H9 (cell line): ENCODE measurements around the gene TAF9B. TPM values are rescaled to one million over a fixed set of nuclear protein-coding genes. Genes with fewer than 3 reads are reported as not detected.

ENCODE experiments used
- DNase-seq: peaks from one replicate; pipeline ENCODE4 v3.0.0-alpha.2; 2017
- H2AFZ ChIP-seq: one replicate; pipeline ENCODE4 v1.6.1; 2013; ENCODE audit warnings: mild to moderate bottlenecking, low read length, control low read depth, moderate library complexity
- H2AK5ac ChIP-seq: 2 replicates; pipeline ENCODE4 v1.6.1; 2013; ENCODE audit warnings: low read length, control low read depth, mixed read lengths; ENCODE audit not compliant: insufficient read length
- H2BK120ac ChIP-seq: one replicate; pipeline ENCODE4 v1.6.1; 2013; ENCODE audit warnings: low read depth, mild to moderate bottlenecking, low read length, control low read depth, inconsistent platforms; ENCODE audit not compliant: poor library complexity, severe bottlenecking
- H2BK12ac ChIP-seq: 2 replicates; pipeline ENCODE4 v1.6.1; 2013; ENCODE audit warnings: low read length, control low read depth, mixed read lengths, low read depth; ENCODE audit not compliant: insufficient read length
- H2BK15ac ChIP-seq: 2 replicates; pipeline ENCODE4 v1.6.1; 2013; ENCODE audit warnings: low read depth, low read length, control low read depth
- H2BK20ac ChIP-seq: one replicate; pipeline ENCODE4 v1.6.1; 2013; ENCODE audit warnings: low read depth, mild to moderate bottlenecking, low read length, control low read depth, inconsistent platforms; ENCODE audit not compliant: poor library complexity, severe bottlenecking
- H2BK5ac ChIP-seq: 2 replicates; pipeline ENCODE4 v1.6.1; 2013; ENCODE audit warnings: low read length, control low read depth, mixed read lengths; ENCODE audit not compliant: insufficient read length
- H3K14ac ChIP-seq: 2 replicates; pipeline ENCODE4 v1.6.1; 2013; ENCODE audit warnings: low read length, control low read depth; ENCODE audit not compliant: insufficient read depth
- H3K18ac ChIP-seq: 2 replicates; pipeline ENCODE4 v1.6.1; 2013; ENCODE audit warnings: low read depth, mild to moderate bottlenecking, mixed read lengths, low read length, control low read depth; ENCODE audit not compliant: insufficient read length
- H3K23ac ChIP-seq: 2 replicates; pipeline ENCODE4 v1.6.1; 2013; ENCODE audit warnings: low read length, control low read depth, mixed read lengths, low read depth; ENCODE audit not compliant: insufficient read length
- H3K23me2 ChIP-seq: 2 replicates; pipeline ENCODE4 v1.6.1; 2013; ENCODE audit warnings: low read depth, mild to moderate bottlenecking, mixed read lengths, low read length, control low read depth; ENCODE audit not compliant: insufficient read length, poor library complexity, severe bottlenecking
- H3K27ac ChIP-seq: 2 replicates; pipeline ENCODE4 v1.5.1; 2013; ENCODE audit warnings: low read length, control low read depth, mixed read lengths, low read depth; ENCODE audit not compliant: insufficient read length
- H3K27me3 ChIP-seq: 2 replicates; pipeline ENCODE4 v1.6.1; 2013; ENCODE audit warnings: low read length, control low read depth, inconsistent platforms; ENCODE audit not compliant: insufficient read depth
- H3K4ac ChIP-seq: 2 replicates; pipeline ENCODE4 v1.6.1; 2013; ENCODE audit warnings: low read depth, mild to moderate bottlenecking, control low read depth, inconsistent platforms, low read length, moderate library complexity
- H3K4me1 ChIP-seq: 2 replicates; pipeline ENCODE4 v1.6.1; 2013; ENCODE audit warnings: low read length, control low read depth, inconsistent platforms; ENCODE audit not compliant: insufficient read depth
- H3K4me2 ChIP-seq: 2 replicates; pipeline ENCODE4 v1.6.1; 2013; ENCODE audit warnings: low read length, control low read depth, mixed read lengths; ENCODE audit not compliant: insufficient read length, insufficient read depth
- H3K56ac ChIP-seq: 2 replicates; pipeline ENCODE4 v1.6.1; 2013; ENCODE audit warnings: low read depth, mild to moderate bottlenecking, mixed read lengths, low read length, control low read depth; ENCODE audit not compliant: insufficient read length
- H3K79me1 ChIP-seq: 2 replicates; pipeline ENCODE4 v1.6.1; 2013; ENCODE audit warnings: low read depth, mild to moderate bottlenecking, moderate library complexity, low read length, control low read depth, inconsistent platforms; ENCODE audit not compliant: insufficient read depth, poor library complexity, severe bottlenecking
- H3K79me2 ChIP-seq: 2 replicates; pipeline ENCODE4 v1.6.1; 2013; ENCODE audit warnings: low read length, control low read depth, inconsistent platforms; ENCODE audit not compliant: insufficient read depth
- H3K9ac ChIP-seq: 2 replicates; pipeline ENCODE4 v1.6.1; 2013; ENCODE audit warnings: low read length, control low read depth, mixed read lengths; ENCODE audit not compliant: insufficient read length; ENCODE audit errors: extremely low read depth
- H3K9me3 ChIP-seq: one replicate; pipeline ENCODE4 v1.6.1; 2013; ENCODE audit warnings: low read depth, low read length, inconsistent platforms; ENCODE audit not compliant: control insufficient read depth
- H3T11ph ChIP-seq: one replicate; pipeline ENCODE4 v1.6.1; 2013; ENCODE audit warnings: mild to moderate bottlenecking, low read length, control low read depth, inconsistent platforms
- H4K20me1 ChIP-seq: one replicate; pipeline ENCODE4 v1.6.1; 2013; ENCODE audit not compliant: control insufficient read depth, insufficient read length, insufficient read depth
- H4K5ac ChIP-seq: 2 replicates; pipeline ENCODE4 v1.6.1; 2013; ENCODE audit warnings: low read depth, mild to moderate bottlenecking, mixed read lengths, low read length, control low read depth; ENCODE audit not compliant: insufficient read length
- H4K8ac ChIP-seq: replicated peaks from 2 replicates; pipeline ENCODE4 v1.6.1; 2013; ENCODE audit warnings: low read length, control low read depth, mixed read lengths, low read depth; ENCODE audit not compliant: insufficient read length
- H4K91ac ChIP-seq: 2 replicates; pipeline ENCODE4 v1.6.1; 2013; ENCODE audit warnings: low read depth, mild to moderate bottlenecking, moderate library complexity, mixed read lengths, low read length, control low read depth; ENCODE audit not compliant: insufficient read length
- H3K27ac Mint-ChIP-seq, 3 experiments: 2 replicates in 2 of 3; 3 replicates in 1 of 3; pipeline ENCODE4 v1.8.0; 2020 to 2021; ENCODE audit warnings: mixed read lengths in 3 of 3, mild to moderate bottlenecking in 1 of 3, moderate library complexity in 1 of 3
- H3K27me3 Mint-ChIP-seq: 2 replicates; pipeline ENCODE4 v1.8.0; 2021; ENCODE audit warnings: low read depth, mild to moderate bottlenecking, moderate library complexity, mixed read lengths
- H3K36me3 Mint-ChIP-seq, 3 experiments: 2 replicates in 2 of 3; 3 replicates in 1 of 3; pipeline ENCODE4 v1.8.0; 2020 to 2021; ENCODE audit warnings: low read depth in 3 of 3, mixed read lengths in 3 of 3; ENCODE audit not compliant: insufficient read depth in 1 of 3
- H3K4me1 Mint-ChIP-seq, 2 experiments: 2 replicates each; pipeline ENCODE4 v1.8.0; 2020; ENCODE audit warnings: mixed read lengths in 2 of 2
- H3K4me3 Mint-ChIP-seq, 2 experiments: 2 replicates in 1 of 2; 3 replicates in 1 of 2; pipeline ENCODE4 v1.8.0; 2020 to 2021; ENCODE audit warnings: mild to moderate bottlenecking in 2 of 2, mixed read lengths in 2 of 2, moderate library complexity in 1 of 2
- H3K9me3 Mint-ChIP-seq, 2 experiments: 2 replicates in 1 of 2; 3 replicates in 1 of 2; pipeline ENCODE4 v1.8.0; 2020; ENCODE audit warnings: mild to moderate bottlenecking in 2 of 2, mixed read lengths in 2 of 2, moderate library complexity in 1 of 2
- CTCF ChIP-seq: fragments of 200-600 bp; sonication (generic); conservative IDR thresholded peaks from 3 replicates; pipeline ENCODE4 v1.8.0; 2021; ENCODE audit warnings: antibody characterized with exemption, mild to moderate bottlenecking
- WGBS: extraction: QIAGEN DNeasy Blood & Tissue Kit; methylation state at CpG from one replicate; pipeline ENCODE4 v1.1.7; 2013; ENCODE audit warnings: missing lambda C conversion rate, low lambda C conversion rate, mixed read lengths; ENCODE audit not compliant: insufficient read length; ENCODE audit errors: extremely low coverage; 5-methylcytosine and 5-hydroxymethylcytosine counted together
- total RNA-seq: library from RNA; stranded (reverse); gene quantifications from 2 replicates; pipeline ENCODE4 v1.2.1, GENCODE V29; 2021

Gene TAF9B
- total RNA-seq, 1 experiment from 2014 or later = 34.9 TPM

- Histone ChIP-seq H3K23me2 (no peaks in the 10 kb centered on the region), H2AK5ac (no peak overlapping the region), H3K79me1 (no peaks in the 10 kb centered on the region), H2BK15ac (no peak overlapping the region), H3T11ph (no peak overlapping the region), H4K91ac (no peak overlapping the region), H4K5ac (no peak overlapping the region), H3K27ac (no peak overlapping the region), H3K56ac (no peak overlapping the region), H4K8ac (no peak overlapping the region), H3K9me3 (peaks cover 4% of the 10 kb centered on the region), H3K23ac (no peak overlapping the region), H2BK12ac (no peak overlapping the region), H3K18ac (no peak overlapping the region), H3K4me1 (no peaks in the 10 kb centered on the region), H3K27me3 (no peaks in the 10 kb centered on the region), H2AFZ (no peak overlapping the region), H3K4me2 (no peak overlapping the region), H4K20me1 (no peaks in the 10 kb centered on the region), H3K9ac (no peak overlapping the region), H2BK20ac (no peak overlapping the region), H3K14ac (no peak overlapping the region), H3K4ac (no peak overlapping the region), H2BK120ac (no peak overlapping the region), H2BK5ac (no peak overlapping the region), H3K79me2 (no peaks in the 10 kb centered on the region)
- DNase-seq = no peak
- WGBS = no CpG with 5 or more reads among the region's 1 CpG
- peaks cover 37 to 46% of the 10 kb centered on the region in 2 experiments for H3K9me3 Mint-ChIP-seq
- H3K27me3 Mint-ChIP-seq = no peaks in the 10 kb centered on the region
- peaks cover 14 to 44% (median 43%) of the 10 kb centered on the region in 3 experiments; a peak in 6 of 7 replicates for H3K36me3 Mint-ChIP-seq
- no peak overlapping the region for H3K4me3 Mint-ChIP-seq
- no peaks in the 10 kb centered on the region for H3K4me1 Mint-ChIP-seq
- peak overlapping the region in 1 of 3 experiments; percentile 20; a peak in 1 of 7 replicates for H3K27ac Mint-ChIP-seq
- no peak for TF ChIP-seq CTCF
Measured at GRCh38 chrX:78130396-78130795, 9.1 kb downstream of the TAF9B start.
